HEK293T (cell line): ENCODE measurements around the gene PLEKHM2.

ENCODE experiments used
- CTCF ChIA-PET: fragments of 350-600 bp; formaldehyde crosslinking; extraction: SDS; loops from one replicate; lab custom pipeline; 2021; ENCODE audit warnings: antibody characterized with exemption, inconsistent platforms; lab: Yijun Ruan, JAX
- POLR2A ChIA-PET: fragments of 350-600 bp; formaldehyde crosslinking; extraction: SDS; loops from one replicate; lab custom pipeline; 2020; ENCODE audit warnings: antibody characterized with exemption, inconsistent platforms; lab: Yijun Ruan, JAX
- DNase-seq: peaks from one replicate; pipeline ENCODE4 v3.0.0; 2012; ENCODE audit warnings: mixed read lengths; ENCODE audit errors: extremely low spot score
- ARNT ChIP-seq: fragments of 450-650 bp; IDR thresholded peaks from 2 replicates; pipeline ENCODE4 v1.6.1; 2017; ENCODE audit warnings: mild to moderate bottlenecking
- BHLHE40 ChIP-seq: fragments of 450-650 bp; IDR thresholded peaks from 2 replicates; pipeline ENCODE4 v1.6.1; 2016; ENCODE audit warnings: mild to moderate bottlenecking, moderate library complexity, borderline replicate concordance
- CTBP1 ChIP-seq: fragments of 450-650 bp; IDR thresholded peaks from 2 replicates; pipeline ENCODE4 v1.6.1; 2016; ENCODE audit warnings: borderline replicate concordance
- ELF4 ChIP-seq: fragments of 450-650 bp; IDR thresholded peaks from 2 replicates; pipeline ENCODE4 v1.6.1; 2017; ENCODE audit warnings: antibody characterized with exemption
- FOXA1 ChIP-seq: fragments of 450-650 bp; IDR thresholded peaks from 2 replicates; pipeline ENCODE4 v1.6.1; 2016; ENCODE audit warnings: mild to moderate bottlenecking
- FOXK2 ChIP-seq: fragments of 450-650 bp; IDR thresholded peaks from 2 replicates; pipeline ENCODE4 v1.6.1; 2016; ENCODE audit warnings: mild to moderate bottlenecking
- FOXM1 ChIP-seq: fragments of 450-650 bp; IDR thresholded peaks from 2 replicates; pipeline ENCODE4 v1.6.1; 2017; ENCODE audit warnings: mild to moderate bottlenecking, borderline replicate concordance
- HDGF ChIP-seq: fragments of 450-650 bp; IDR thresholded peaks from 2 replicates; pipeline ENCODE4 v1.6.1; 2017; ENCODE audit warnings: antibody characterized with exemption, borderline replicate concordance
- L3MBTL2 ChIP-seq: fragments of 450-650 bp; conservative IDR thresholded peaks from 2 replicates; pipeline ENCODE4 v1.6.1; 2016; ENCODE audit warnings: mild to moderate bottlenecking
- LEF1 ChIP-seq: fragments of 450-650 bp; IDR thresholded peaks from 2 replicates; pipeline ENCODE4 v1.6.1; 2017; ENCODE audit warnings: mild to moderate bottlenecking, borderline replicate concordance
- NFRKB ChIP-seq: fragments of 450-650 bp; IDR thresholded peaks from 2 replicates; pipeline ENCODE4 v1.6.1; 2016; ENCODE audit warnings: mild to moderate bottlenecking, moderate library complexity
- SP1 ChIP-seq: fragments of 450-650 bp; IDR thresholded peaks from 2 replicates; pipeline ENCODE4 v1.6.1; 2017
- SUZ12 ChIP-seq: fragments of 450-650 bp; IDR thresholded peaks from 2 replicates; pipeline ENCODE4 v1.6.1; 2016; ENCODE audit warnings: mild to moderate bottlenecking
- TARDBP ChIP-seq: fragments of 450-650 bp; IDR thresholded peaks from 2 replicates; pipeline ENCODE4 v1.6.1; 2016
- ZNF384 ChIP-seq: fragments of 450-650 bp; IDR thresholded peaks from 2 replicates; pipeline ENCODE4 v1.6.1; 2016
- TF ChIP-seq, protein P1 (sequence below): fragments of 450-650 bp; IDR thresholded peaks from 2 replicates; pipeline ENCODE4 v1.6.1; 2016

Gene PLEKHM2

DNA sequence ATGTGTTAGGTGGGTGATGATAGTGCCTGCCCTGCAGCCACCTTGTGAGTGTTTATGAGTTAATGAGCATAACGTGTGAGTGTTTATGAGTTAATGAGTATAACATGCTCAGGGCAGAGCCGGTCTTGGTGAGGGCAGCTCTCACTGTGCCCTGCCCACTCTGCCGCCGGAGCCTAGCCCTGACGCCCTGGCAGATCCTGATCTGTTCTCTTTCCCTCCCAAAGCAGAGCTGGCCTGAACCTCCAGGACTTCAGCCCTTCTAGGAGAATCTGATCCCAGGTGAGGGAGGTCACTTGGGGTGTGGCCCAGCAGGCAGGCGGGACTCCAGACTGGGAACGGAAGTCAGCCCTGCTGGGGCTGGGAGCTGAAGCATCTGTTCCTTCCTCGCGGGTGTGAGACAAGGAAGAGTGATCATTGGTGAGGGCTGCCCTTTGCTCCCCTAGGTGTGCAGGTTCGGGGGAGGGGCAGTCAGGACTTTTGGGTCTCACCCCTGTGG, 80.2 kb downstream of the PLEKHM2 start:
- TF ChIP-seq FOXM1: no peak
- no peak for TF ChIP-seq TARDBP
- TF ChIP-seq L3MBTL2: no peak
- no peak for DNase-seq
- ChIA-PET CTCF (no interaction called here), POLR2A (no interaction called here)

DNA sequence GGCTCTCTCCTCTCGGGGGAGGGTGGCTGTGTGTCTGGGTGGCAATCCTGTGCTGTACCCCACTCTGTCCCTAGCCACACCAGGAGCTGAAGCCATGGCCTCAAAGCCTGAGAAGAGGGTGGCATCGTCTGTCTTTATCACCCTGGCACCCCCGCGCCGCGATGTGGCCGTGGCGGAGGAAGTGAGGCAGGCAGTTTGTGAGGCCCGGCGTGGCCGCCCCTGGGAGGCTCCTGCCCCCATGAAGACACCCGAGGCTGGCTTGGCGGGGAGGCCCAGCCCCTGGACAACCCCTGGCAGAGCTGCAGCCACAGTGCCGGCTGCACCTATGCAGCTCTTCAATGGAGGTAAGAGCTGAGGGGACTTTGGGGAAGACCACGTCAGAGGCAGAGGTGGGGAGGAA, 80.8 kb downstream of the PLEKHM2 start:
- TF ChIP-seq FOXK2 (no peak), L3MBTL2 (no peak), ZNF384 (no peak), SP1 (no peak), FOXM1 (no peak), ARNT (no peak), LEF1 (no peak), BHLHE40 (no peak), FOXA1 (no peak), HDGF (no peak), CTBP1 (no peak), ELF4 (no peak), SUZ12 (no peak), NFRKB (no peak), TARDBP (no peak)
- TF ChIP-seq, protein P1, sequence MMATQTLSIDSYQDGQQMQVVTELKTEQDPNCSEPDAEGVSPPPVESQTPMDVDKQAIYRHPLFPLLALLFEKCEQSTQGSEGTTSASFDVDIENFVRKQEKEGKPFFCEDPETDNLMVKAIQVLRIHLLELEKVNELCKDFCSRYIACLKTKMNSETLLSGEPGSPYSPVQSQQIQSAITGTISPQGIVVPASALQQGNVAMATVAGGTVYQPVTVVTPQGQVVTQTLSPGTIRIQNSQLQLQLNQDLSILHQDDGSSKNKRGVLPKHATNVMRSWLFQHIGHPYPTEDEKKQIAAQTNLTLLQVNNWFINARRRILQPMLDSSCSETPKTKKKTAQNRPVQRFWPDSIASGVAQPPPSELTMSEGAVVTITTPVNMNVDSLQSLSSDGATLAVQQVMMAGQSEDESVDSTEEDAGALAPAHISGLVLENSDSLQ: no peak
- ChIA-PET CTCF (no interaction called here), POLR2A (no interaction called here)
- no peak for DNase-seq

DNA sequence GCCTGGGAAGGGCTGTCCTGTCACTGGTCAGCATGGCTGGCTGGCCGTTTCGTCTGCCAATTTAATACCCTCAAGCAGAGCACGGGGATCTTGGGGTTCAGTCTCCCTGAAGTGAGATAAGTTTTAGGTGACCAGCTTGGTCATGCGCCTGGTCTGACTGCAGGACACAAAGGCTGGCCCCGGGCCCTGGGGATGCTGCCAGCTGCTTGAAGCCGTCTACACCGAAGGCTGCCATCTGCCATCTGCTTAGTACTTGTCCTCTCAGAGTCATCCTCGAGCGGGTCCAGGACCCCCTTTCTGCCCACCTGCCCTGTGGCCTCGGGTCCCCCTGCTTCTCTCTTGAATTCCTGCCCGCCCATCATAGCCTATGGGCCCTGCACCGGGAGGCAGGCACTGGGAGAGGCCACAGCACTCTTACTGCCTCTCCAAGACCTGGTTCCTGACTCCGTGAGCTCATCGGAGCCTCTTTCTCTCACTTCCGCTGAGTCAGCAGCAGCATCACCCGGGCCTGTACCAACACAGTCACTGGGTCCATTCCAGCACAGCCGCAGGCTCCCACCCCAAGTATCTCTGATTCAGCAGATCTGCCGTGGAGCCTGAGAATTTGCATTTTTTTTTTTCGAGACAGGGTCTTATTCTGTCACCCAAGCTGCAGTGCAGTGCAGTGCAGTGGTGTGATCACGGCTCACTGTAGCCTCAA, 81.5 kb downstream of the PLEKHM2 start:
- TF ChIP-seq BHLHE40 (no peak), FOXK2 (no peak), L3MBTL2 (no peak), ARNT (no peak), SP1 (no peak), ZNF384 (no peak), NFRKB (no peak), FOXM1 (no peak), HDGF (no peak), SUZ12 (no peak), ELF4 (no peak), LEF1 (no peak), CTBP1 (no peak), FOXA1 (no peak), TARDBP (no peak)
- TF ChIP-seq, protein P1: no peak
- no peak for DNase-seq
- ChIA-PET CTCF (no interaction called here), POLR2A (interaction anchor here (0.8 kb wide), 1 partner anchor 10 kb away, joined by 3 read pairs; no protein-coding TSS in a partner anchor)

DNA sequence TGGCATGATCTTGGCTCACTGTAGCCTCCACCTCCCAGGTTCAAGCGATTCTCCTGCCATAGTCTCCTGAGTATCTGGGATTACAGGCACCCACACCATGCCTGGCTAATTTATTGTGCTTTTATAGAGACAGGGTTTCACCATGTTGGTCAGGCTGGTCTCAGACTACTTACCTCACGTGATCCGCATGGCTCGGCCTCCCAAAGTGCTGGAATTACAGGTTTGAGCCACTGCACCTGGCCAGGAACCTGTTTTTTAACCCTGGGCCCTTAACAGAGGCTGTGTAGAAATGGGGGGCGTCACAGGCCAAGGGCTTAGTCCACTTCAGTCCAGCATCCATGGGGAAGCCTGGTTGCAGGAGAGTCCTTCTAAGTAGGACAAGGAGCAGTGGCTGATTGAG, 83.8 kb downstream of the PLEKHM2 start:
- TF ChIP-seq ELF4: no peak
- TF ChIP-seq TARDBP: no peak
- TF ChIP-seq SUZ12: no peak
- no peak for TF ChIP-seq SP1
- no peak for TF ChIP-seq ARNT
- TF ChIP-seq LEF1: no peak
- TF ChIP-seq FOXA1: no peak
- no peak for TF ChIP-seq CTBP1
- no peak for TF ChIP-seq L3MBTL2
- TF ChIP-seq, protein P1: no peak
- DNase-seq: no peak
- CTCF ChIA-PET: no interaction called here
- POLR2A ChIA-PET: interaction anchor here (1.4 kb wide), 1 partner anchor 9 kb away, joined by 3 read pairs; the partner anchor contains the start of gene FBLIM1

DNA sequence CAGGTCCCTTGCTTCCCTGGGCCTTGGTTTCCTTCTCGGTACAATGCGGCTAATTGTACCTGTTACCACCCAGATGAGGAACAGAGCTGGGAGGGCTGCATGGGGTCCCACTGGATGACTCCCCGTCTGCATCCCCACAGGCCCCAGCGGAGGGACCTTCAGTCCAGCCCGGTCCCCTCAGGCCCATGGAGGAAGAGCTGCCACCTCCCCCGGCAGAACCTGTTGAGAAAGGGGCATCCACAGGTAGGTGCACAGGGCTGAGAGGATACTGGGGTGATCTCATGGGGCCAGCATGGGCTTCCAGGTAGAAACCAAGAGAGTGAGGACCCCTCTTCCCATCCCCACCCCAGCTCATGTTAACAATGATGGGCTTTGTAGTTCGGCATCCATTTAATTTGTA, 84.3 kb downstream of the PLEKHM2 start:
- DNase-seq: no peak
- TF ChIP-seq LEF1 (no peak), CTBP1 (no peak), FOXM1 (no peak), FOXK2 (no peak), BHLHE40 (no peak), FOXA1 (no peak), ARNT (no peak), HDGF (no peak), ZNF384 (no peak), SUZ12 (no peak), NFRKB (no peak), L3MBTL2 (no peak), ELF4 (no peak), TARDBP (no peak), SP1 (no peak)
- TF ChIP-seq, protein P1: no peak
- POLR2A ChIA-PET: interaction anchor here (1.4 kb wide), 1 partner anchor 9 kb away, joined by 3 read pairs; the partner anchor contains the start of gene FBLIM1
- CTCF ChIA-PET: no interaction called here
